Measurements from ENCODE around the gene PLA2G4F.

PLA2G4F gene

DNA sequence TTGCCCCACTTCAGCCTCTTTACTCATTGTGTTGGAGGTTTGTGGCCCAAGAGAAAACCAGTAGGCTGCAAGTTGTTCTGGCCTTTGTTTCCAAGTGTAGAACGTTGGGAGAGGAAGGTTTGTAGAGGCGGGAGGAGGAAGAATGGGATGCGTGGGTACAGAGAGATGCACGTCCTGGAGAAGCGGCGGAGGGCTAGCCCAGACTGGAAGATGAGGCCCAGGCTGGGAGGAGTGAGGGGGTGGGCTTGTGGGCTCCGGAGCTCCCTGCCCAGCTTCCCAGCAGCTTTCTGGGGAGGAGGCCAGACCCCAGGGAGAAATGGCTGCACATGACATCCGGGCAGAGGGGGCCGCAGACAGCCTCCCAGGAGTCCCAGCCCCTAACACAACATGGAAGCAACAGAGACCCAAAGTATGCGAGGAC is 5.3 kb downstream of the PLA2G4F start:
- Histone ChIP-seq H2AFZ (ENCODE audit: insufficient read depth, low read length, poor library complexity) (no peak overlapping the region), H3K79me1 (ENCODE audit: low read length) (no peaks in the 10 kb centered on the region), H2AK5ac (ENCODE audit: low read length) (no peak overlapping the region), H3K4ac (ENCODE audit: low read depth, low read length) (no peak overlapping the region), H3K4me3 (ENCODE audit: low read depth, low read length) (no peak overlapping the region), H3K9ac (ENCODE audit: low read length) (no peak overlapping the region), H3K4me1 (ENCODE audit: control insufficient read depth in 1 of 2, insufficient read depth in 2 of 2, low read length in 2 of 2) (peaks cover 13 to 14% of the 10 kb centered on the region in 2 experiments), H4K91ac (ENCODE audit: low read depth, low read length) (no peak overlapping the region), H2BK5ac (ENCODE audit: low read depth, low read length, poor library complexity) (no peak overlapping the region), H4K8ac (ENCODE audit: low read depth, low read length) (no peak overlapping the region), H3K18ac (ENCODE audit: low read length) (no peak overlapping the region), H2BK12ac (ENCODE audit: low read length) (no peak overlapping the region), H3K23ac (ENCODE audit: low read length) (no peak overlapping the region), H3K4me2 (ENCODE audit: low read length) (no peak overlapping the region), H3K14ac (ENCODE audit: low read length) (no peak overlapping the region), H3K79me2 (ENCODE audit: control insufficient read depth, insufficient read depth, low read length, poor library complexity) (no peaks in the 10 kb centered on the region), H3K27ac (ENCODE audit: low read depth, low read length) (no peak overlapping the region), H4K12ac (ENCODE audit: low read depth, low read length) (no peak overlapping the region), H3K27me3 (ENCODE audit: insufficient read depth, low read length) (no peaks in the 10 kb centered on the region), H2BK120ac (ENCODE audit: insufficient read depth, low read length, poor library complexity) (no peak overlapping the region), H3K36me3 (ENCODE audit: control insufficient read depth in 1 of 2, insufficient read depth in 2 of 2, low read length in 2 of 2) (no peaks in the 10 kb centered on the region), H3K9me3 (ENCODE audit: insufficient read depth, low read depth, low read length) (no peaks in the 10 kb centered on the region)
- no CpG with 5 or more reads among the region's 10 CpGs for WGBS (ENCODE audit: extremely low coverage, insufficient coverage, insufficient read length)
- DNase-seq: no peak

- H3K4me2 ChIP-seq (ENCODE audit: low read length): no peak overlapping the region
- no peak for DNase-seq
These were observed 6.0 kb downstream of the PLA2G4F start for GRCh38 chr15:42150219-42150970.

GRCh38 chr15:42149493-42150218 is 6.8 kb downstream of the PLA2G4F start:
- no CpG with 5 or more reads among the region's 14 CpGs for WGBS (ENCODE audit: extremely low coverage, insufficient coverage, insufficient read length)

More at GRCh38 chr15:42150219-42150970, 6.0 kb downstream of the PLA2G4F start:
- Histone ChIP-seq H3K18ac (ENCODE audit: low read length) (no peak overlapping the region), H3K36me3 (ENCODE audit: control insufficient read depth in 1 of 2, insufficient read depth in 2 of 2, low read length in 2 of 2) (no peaks in the 10 kb centered on the region), H4K91ac (ENCODE audit: low read depth, low read length) (no peak overlapping the region), H3K79me1 (ENCODE audit: low read length) (no peaks in the 10 kb centered on the region), H3K9me3 (ENCODE audit: insufficient read depth, low read depth, low read length) (no peaks in the 10 kb centered on the region), H3K4me3 (ENCODE audit: low read depth, low read length) (no peak overlapping the region), H3K27ac (ENCODE audit: low read depth, low read length) (no peak overlapping the region), H3K23ac (ENCODE audit: low read length) (no peak overlapping the region), H2AFZ (ENCODE audit: insufficient read depth, low read length, poor library complexity) (no peak overlapping the region), H3K79me2 (ENCODE audit: control insufficient read depth, insufficient read depth, low read length, poor library complexity) (no peaks in the 10 kb centered on the region), H2BK12ac (ENCODE audit: low read length) (no peak overlapping the region), H2BK5ac (ENCODE audit: low read depth, low read length, poor library complexity) (no peak overlapping the region), H3K27me3 (ENCODE audit: insufficient read depth, low read length) (no peaks in the 10 kb centered on the region), H3K4ac (ENCODE audit: low read depth, low read length) (no peak overlapping the region), H2AK5ac (ENCODE audit: low read length) (no peak overlapping the region), H4K12ac (ENCODE audit: low read depth, low read length) (no peak overlapping the region), H4K8ac (ENCODE audit: low read depth, low read length) (no peak overlapping the region), H3K14ac (ENCODE audit: low read length) (no peak overlapping the region), H3K9ac (ENCODE audit: low read length) (no peak overlapping the region), H2BK120ac (ENCODE audit: insufficient read depth, low read length, poor library complexity) (no peak overlapping the region), H3K4me1 (ENCODE audit: control insufficient read depth in 1 of 2, insufficient read depth in 2 of 2, low read length in 2 of 2) (peaks cover 7% of the 10 kb centered on the region in 2 experiments)
- no CpG with 5 or more reads among the region's 17 CpGs for WGBS (ENCODE audit: extremely low coverage, insufficient coverage, insufficient read length)

DNA sequence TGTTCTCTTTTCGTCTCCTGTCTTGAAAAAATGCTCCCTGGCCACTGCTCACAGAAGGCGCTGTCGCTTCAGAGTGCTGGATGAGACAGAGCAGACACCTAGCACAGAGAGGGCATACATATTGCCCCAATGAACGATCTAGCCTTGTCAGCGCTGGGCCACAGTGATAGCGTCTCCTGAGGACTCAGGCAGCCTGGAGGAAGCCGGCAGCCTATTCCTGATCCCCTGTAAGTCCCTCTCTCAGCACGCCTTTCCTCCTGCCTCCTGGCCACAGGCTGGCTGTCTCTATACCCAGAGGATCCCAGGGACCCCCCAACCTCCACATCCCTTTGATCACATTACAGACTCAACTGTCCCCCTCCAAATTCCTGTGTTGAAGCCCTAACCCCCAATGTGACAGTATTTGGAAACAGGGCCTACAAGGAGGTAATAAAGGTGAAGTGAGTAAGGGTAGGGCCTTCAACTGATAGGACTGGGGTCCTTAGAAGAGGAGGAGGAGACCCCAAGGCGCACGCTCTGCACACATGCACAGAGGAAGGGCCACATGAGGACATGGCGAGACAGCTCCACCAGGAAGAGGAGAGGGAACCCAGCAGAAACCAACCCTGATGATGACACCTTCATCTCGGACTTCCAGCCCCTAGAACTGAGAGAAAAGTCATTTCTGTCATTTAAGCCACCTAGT is 7.5 kb downstream of the PLA2G4F start:
- Histone ChIP-seq H3K14ac (ENCODE audit: low read length) (no peak overlapping the region), H3K27ac (ENCODE audit: low read depth, low read length) (no peak overlapping the region), H3K27me3 (ENCODE audit: insufficient read depth, low read length) (no peaks in the 10 kb centered on the region), H2BK5ac (ENCODE audit: low read depth, low read length, poor library complexity) (no peak overlapping the region), H3K79me2 (ENCODE audit: control insufficient read depth, insufficient read depth, low read length, poor library complexity) (no peaks in the 10 kb centered on the region), H2AK5ac (ENCODE audit: low read length) (no peak overlapping the region), H3K4me1 (ENCODE audit: control insufficient read depth in 1 of 2, insufficient read depth in 2 of 2, low read length in 2 of 2) (peaks cover 6 to 7% of the 10 kb centered on the region in 2 experiments), H3K18ac (ENCODE audit: low read length) (no peak overlapping the region), H4K12ac (ENCODE audit: low read depth, low read length) (no peak overlapping the region), H3K4ac (ENCODE audit: low read depth, low read length) (no peak overlapping the region), H2BK120ac (ENCODE audit: insufficient read depth, low read length, poor library complexity) (no peak overlapping the region), H4K91ac (ENCODE audit: low read depth, low read length) (no peak overlapping the region), H3K4me2 (ENCODE audit: low read length) (no peak overlapping the region), H3K9me3 (ENCODE audit: insufficient read depth, low read depth, low read length) (no peaks in the 10 kb centered on the region), H2AFZ (ENCODE audit: insufficient read depth, low read length, poor library complexity) (no peak overlapping the region), H3K23ac (ENCODE audit: low read length) (no peak overlapping the region), H4K8ac (ENCODE audit: low read depth, low read length) (no peak overlapping the region), H3K36me3 (ENCODE audit: control insufficient read depth in 1 of 2, insufficient read depth in 2 of 2, low read length in 2 of 2) (no peaks in the 10 kb centered on the region), H3K9ac (ENCODE audit: low read length) (no peak overlapping the region), H3K79me1 (ENCODE audit: low read length) (no peaks in the 10 kb centered on the region), H3K4me3 (ENCODE audit: low read depth, low read length) (no peak overlapping the region), H2BK12ac (ENCODE audit: low read length) (no peak overlapping the region)
- no peak for DNase-seq
- no CpG with 5 or more reads among the region's 12 CpGs for WGBS (ENCODE audit: extremely low coverage, insufficient coverage, insufficient read length)

More at GRCh38 chr15:42149493-42150218, 6.8 kb downstream of the PLA2G4F start:
- Histone ChIP-seq H3K4me1 (ENCODE audit: control insufficient read depth in 1 of 2, insufficient read depth in 2 of 2, low read length in 2 of 2) (peaks cover 6 to 7% of the 10 kb centered on the region in 2 experiments), H3K9me3 (ENCODE audit: insufficient read depth, low read depth, low read length) (no peaks in the 10 kb centered on the region), H3K9ac (ENCODE audit: low read length) (no peak overlapping the region), H3K18ac (ENCODE audit: low read length) (no peak overlapping the region), H4K12ac (ENCODE audit: low read depth, low read length) (no peak overlapping the region), H2BK5ac (ENCODE audit: low read depth, low read length, poor library complexity) (no peak overlapping the region), H2AK5ac (ENCODE audit: low read length) (no peak overlapping the region), H3K79me2 (ENCODE audit: control insufficient read depth, insufficient read depth, low read length, poor library complexity) (no peaks in the 10 kb centered on the region), H2BK120ac (ENCODE audit: insufficient read depth, low read length, poor library complexity) (no peak overlapping the region), H4K91ac (ENCODE audit: low read depth, low read length) (no peak overlapping the region), H2AFZ (ENCODE audit: insufficient read depth, low read length, poor library complexity) (no peak overlapping the region), H3K4ac (ENCODE audit: low read depth, low read length) (no peak overlapping the region), H3K79me1 (ENCODE audit: low read length) (no peaks in the 10 kb centered on the region), H2BK12ac (ENCODE audit: low read length) (no peak overlapping the region), H3K23ac (ENCODE audit: low read length) (no peak overlapping the region), H3K14ac (ENCODE audit: low read length) (no peak overlapping the region), H3K27ac (ENCODE audit: low read depth, low read length) (no peak overlapping the region), H3K36me3 (ENCODE audit: control insufficient read depth in 1 of 2, insufficient read depth in 2 of 2, low read length in 2 of 2) (no peaks in the 10 kb centered on the region), H3K27me3 (ENCODE audit: insufficient read depth, low read length) (no peaks in the 10 kb centered on the region), H3K4me3 (ENCODE audit: low read depth, low read length) (no peak overlapping the region), H4K8ac (ENCODE audit: low read depth, low read length) (no peak overlapping the region), H3K4me2 (ENCODE audit: low read length) (no peak overlapping the region)
- DNase-seq: no peak
